Caco-2 (cell line): ENCODE results near the gene MNAT1. TPM values are rescaled to one million over a fixed set of nuclear protein-coding genes. Genes with fewer than 3 reads are reported as not detected.

Source experiments
- BruUV-seq: library from RNA; stranded (reverse); fragments of 400-500 nt; replicated peaks from 2 replicates; lab custom pipeline; 2021; lab: Mats Ljungman, UMichigan
- CTCF ChIA-PET: fragments of 300-600 bp; sonication (Branson Sonifier 250); formaldehyde crosslinking; loops from one replicate; lab custom pipeline; 2022; ENCODE audit warnings: antibody characterized with exemption; lab: Charles Lee
- POLR2A ChIA-PET: fragments of 300-600 bp; sonication (Branson Sonifier 250); formaldehyde crosslinking; loops from one replicate; lab custom pipeline; 2022; ENCODE audit warnings: antibody characterized with exemption; lab: Charles Lee
- DNase-seq, 2 experiments: peaks; one replicate each; pipeline versions ENCODE4 v3.0.0 to v3.0.0-alpha.2; 2020 to 2022
- H3K27me3 ChIP-seq: replicated peaks from 2 replicates; pipeline ENCODE4 v1.6.0; 2011; ENCODE audit warnings: low read length; ENCODE audit not compliant: control insufficient read depth, insufficient read depth
- H3K36me3 ChIP-seq: 2 replicates; pipeline ENCODE4 v1.5.1; 2011; ENCODE audit warnings: low read length; ENCODE audit not compliant: control insufficient read depth, insufficient read depth
- H3K4me1 ChIP-seq: fragments of 250-450 bp; sonication (Bioruptor Pico); 2 replicates; pipeline ENCODE4 v1.5.1; 2020; ENCODE audit warnings: mild to moderate bottlenecking
- H3K4me3 ChIP-seq: 2 replicates; pipeline ENCODE4 v1.5.1; 2011; ENCODE audit warnings: low read depth, mild to moderate bottlenecking, control low read depth, low read length
- H3K9me3 ChIP-seq: fragments of 250-450 bp; sonication (Bioruptor Pico); 2 replicates; pipeline ENCODE4 v1.5.1; 2020; ENCODE audit warnings: mild to moderate bottlenecking, moderate library complexity
- H3K27ac Mint-ChIP-seq: one replicate; pipeline ENCODE4 v1.8.0; 2022; ENCODE audit warnings: mixed read lengths; ENCODE audit not compliant: unreplicated experiment
- H3K27me3 Mint-ChIP-seq: one replicate; pipeline ENCODE4 v1.8.0; 2022; ENCODE audit warnings: mixed read lengths; ENCODE audit not compliant: insufficient read depth, unreplicated experiment
- H3K36me3 Mint-ChIP-seq: one replicate; pipeline ENCODE4 v1.8.0; 2022; ENCODE audit warnings: mild to moderate bottlenecking, mixed read lengths; ENCODE audit not compliant: insufficient read depth, unreplicated experiment
- H3K4me1 Mint-ChIP-seq: one replicate; pipeline ENCODE4 v1.8.0; 2022; ENCODE audit warnings: low read depth, mixed read lengths; ENCODE audit not compliant: unreplicated experiment
- H3K4me3 Mint-ChIP-seq: one replicate; pipeline ENCODE4 v1.8.0; 2022; ENCODE audit warnings: mild to moderate bottlenecking, moderate library complexity, mixed read lengths; ENCODE audit not compliant: unreplicated experiment
- H3K9me3 Mint-ChIP-seq: one replicate; pipeline ENCODE4 v1.8.0; 2022; ENCODE audit warnings: mixed read lengths; ENCODE audit not compliant: unreplicated experiment
- intact Hi-C: fragments of 100-400 bp; cut with micrococcal nuclease; formaldehyde crosslinking; loops from one replicate; pipeline ENCODE4 v1.10.0; 2022; ENCODE audit not compliant: unreplicated experiment
- total RNA-seq: library from RNA; stranded (reverse); gene quantifications from 2 replicates; pipeline ENCODE4 v1.2.3, GENCODE V29; 2022
- TF ChIP-seq, protein P1 (sequence below), 2 experiments: fragments of 200-600 bp in 1 of 2; IDR thresholded peaks; 1 replicate in 1 of 2; 2 replicates in 1 of 2; pipeline versions ENCODE4 v1.5.1 to v1.8.0; 2011 to 2022; ENCODE audit warnings: antibody characterized with exemption in 1 of 2, control low read depth in 1 of 2, inconsistent platforms in 1 of 2, low read depth in 1 of 2, low read length in 1 of 2, mild to moderate bottlenecking in 1 of 2, moderate library complexity in 1 of 2; ENCODE audit not compliant: insufficient read depth in 1 of 2, severe bottlenecking in 1 of 2, unreplicated experiment in 1 of 2

MNAT1 gene
- total RNA-seq, 1 experiment from 2014 or later, result 36.4 TPM

DNA sequence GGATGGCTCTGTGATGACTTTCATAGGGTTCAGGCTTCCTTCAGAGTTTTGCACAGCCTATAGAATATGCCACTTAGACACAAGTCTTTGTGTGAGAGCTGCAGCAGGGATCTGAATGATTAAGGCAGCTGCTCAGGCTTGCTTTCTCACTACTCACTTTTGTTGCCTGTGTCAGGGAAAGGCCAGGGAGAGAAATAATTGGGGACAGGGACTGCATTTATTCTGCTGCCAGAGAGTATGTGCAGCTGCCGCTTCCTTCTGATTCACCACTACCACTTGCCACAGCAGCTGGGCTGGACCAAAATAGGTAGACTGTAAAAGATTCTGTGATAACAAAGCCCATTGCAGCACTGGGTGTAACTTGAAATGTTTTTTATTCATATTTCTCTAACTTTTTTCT, 196.7 kb downstream of the MNAT1 start:
- no peaks in the 10 kb centered on the region for H3K9me3 Mint-ChIP-seq
- H3K4me1 Mint-ChIP-seq, result peaks cover 7% of the 10 kb centered on the region
- ChIA-PET CTCF (no interaction called here), POLR2A (no interaction called here)
- no peaks in the 10 kb centered on the region for H3K27me3 Mint-ChIP-seq
- no peaks in the 10 kb centered on the region for H3K9me3 ChIP-seq
- DNase-seq, result no peak
- no peaks in the 10 kb centered on the region for H3K36me3 ChIP-seq
- no peak overlapping the region for H3K4me3 ChIP-seq
- TF ChIP-seq, protein P1, sequence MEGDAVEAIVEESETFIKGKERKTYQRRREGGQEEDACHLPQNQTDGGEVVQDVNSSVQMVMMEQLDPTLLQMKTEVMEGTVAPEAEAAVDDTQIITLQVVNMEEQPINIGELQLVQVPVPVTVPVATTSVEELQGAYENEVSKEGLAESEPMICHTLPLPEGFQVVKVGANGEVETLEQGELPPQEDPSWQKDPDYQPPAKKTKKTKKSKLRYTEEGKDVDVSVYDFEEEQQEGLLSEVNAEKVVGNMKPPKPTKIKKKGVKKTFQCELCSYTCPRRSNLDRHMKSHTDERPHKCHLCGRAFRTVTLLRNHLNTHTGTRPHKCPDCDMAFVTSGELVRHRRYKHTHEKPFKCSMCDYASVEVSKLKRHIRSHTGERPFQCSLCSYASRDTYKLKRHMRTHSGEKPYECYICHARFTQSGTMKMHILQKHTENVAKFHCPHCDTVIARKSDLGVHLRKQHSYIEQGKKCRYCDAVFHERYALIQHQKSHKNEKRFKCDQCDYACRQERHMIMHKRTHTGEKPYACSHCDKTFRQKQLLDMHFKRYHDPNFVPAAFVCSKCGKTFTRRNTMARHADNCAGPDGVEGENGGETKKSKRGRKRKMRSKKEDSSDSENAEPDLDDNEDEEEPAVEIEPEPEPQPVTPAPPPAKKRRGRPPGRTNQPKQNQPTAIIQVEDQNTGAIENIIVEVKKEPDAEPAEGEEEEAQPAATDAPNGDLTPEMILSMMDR (IDR thresholded peaks at IDR 0.05; ENCODE audit: insufficient read depth in 1 of 2, low read depth in 1 of 2, low read length in 1 of 2, severe bottlenecking in 1 of 2, unreplicated experiment in 1 of 2), result no peak
- BruUV-seq, result no TSS peak
- H3K4me3 Mint-ChIP-seq, result no peak overlapping the region
- intact Hi-C loops, result no loop called here
- H3K36me3 Mint-ChIP-seq, result no peaks in the 10 kb centered on the region
- H3K27me3 ChIP-seq, result no peaks in the 10 kb centered on the region
- H3K27ac Mint-ChIP-seq, result no peak overlapping the region
- H3K4me1 ChIP-seq, result no peaks in the 10 kb centered on the region

DNA sequence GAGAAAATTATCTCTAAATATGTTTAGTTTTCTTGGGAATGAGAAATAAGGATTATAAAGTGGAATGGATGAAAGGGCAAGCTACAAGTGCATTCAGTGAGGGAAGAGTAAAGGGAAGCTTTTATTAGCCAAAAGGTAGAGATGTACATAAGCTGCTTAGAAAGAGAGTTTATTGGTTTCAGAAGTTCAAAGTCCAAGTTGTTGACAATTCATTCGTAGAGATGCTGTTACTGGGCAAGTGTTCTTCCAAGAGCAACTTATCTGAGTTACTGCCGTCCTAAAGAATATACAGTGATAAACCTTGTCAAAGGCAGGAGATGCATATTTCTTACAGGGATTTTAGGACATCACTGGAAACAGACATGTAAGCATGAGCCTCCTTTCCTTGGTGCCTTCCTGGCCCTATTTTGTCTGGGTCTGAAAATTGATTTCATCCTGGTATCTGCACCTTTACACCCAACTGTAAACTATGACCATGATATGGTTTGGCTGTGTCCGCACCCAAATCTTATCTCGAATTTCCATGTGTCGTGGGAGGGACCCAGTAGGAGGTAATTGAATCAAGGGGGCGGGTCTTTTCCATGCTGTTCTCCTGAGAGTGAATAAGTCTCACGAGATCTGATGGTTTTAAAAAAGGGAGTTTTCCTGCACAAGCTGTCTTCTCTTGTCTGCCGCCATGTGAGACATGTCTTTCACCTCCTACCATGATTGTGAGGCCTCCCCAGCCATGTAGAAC, 199.5 kb downstream of the MNAT1 start:
- POLR2A ChIA-PET, result no interaction called here
- TF ChIP-seq, protein P1 (IDR thresholded peaks at IDR 0.05; ENCODE audit: insufficient read depth in 1 of 2, low read depth in 1 of 2, low read length in 1 of 2, severe bottlenecking in 1 of 2, unreplicated experiment in 1 of 2), result no peak
- H3K27me3 ChIP-seq, result no peaks in the 10 kb centered on the region
- H3K9me3 ChIP-seq, result no peaks in the 10 kb centered on the region
- CTCF ChIA-PET, result no interaction called here
- no peaks in the 10 kb centered on the region for H3K9me3 Mint-ChIP-seq
- H3K4me3 Mint-ChIP-seq, result no peak overlapping the region
- peak in 1 of 2 experiments; percentile 7 for DNase-seq
- peaks cover 7% of the 10 kb centered on the region for H3K4me1 Mint-ChIP-seq
- no peaks in the 10 kb centered on the region for H3K36me3 ChIP-seq
- H3K36me3 Mint-ChIP-seq, result no peaks in the 10 kb centered on the region
- no peaks in the 10 kb centered on the region for H3K4me1 ChIP-seq
- H3K27ac Mint-ChIP-seq, result no peak overlapping the region
- intact Hi-C loops, result no loop called here
- H3K27me3 Mint-ChIP-seq, result no peaks in the 10 kb centered on the region
- no peak overlapping the region for H3K4me3 ChIP-seq
- no TSS peak for BruUV-seq

DNA sequence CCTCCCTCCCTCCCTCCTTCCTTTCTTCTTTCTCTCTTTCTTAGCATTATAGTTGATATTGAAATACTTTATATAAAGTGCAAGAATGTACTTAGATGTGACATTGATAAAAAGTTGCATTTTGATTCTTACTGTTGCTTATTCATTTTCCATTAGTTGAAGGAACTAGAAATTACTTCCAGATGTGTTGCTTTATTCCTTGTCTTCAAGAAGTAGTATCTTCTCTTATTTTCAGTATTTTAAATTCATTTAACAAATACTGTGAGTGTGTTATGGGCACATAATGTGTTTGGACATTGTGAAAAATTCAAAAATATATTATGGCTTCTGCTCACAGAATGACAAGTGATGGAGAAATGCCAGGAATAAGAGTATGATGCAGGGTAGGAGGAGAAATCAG, 200.8 kb downstream of the MNAT1 start:
- H3K36me3 Mint-ChIP-seq, result no peaks in the 10 kb centered on the region
- Histone ChIP-seq H3K4me3 (no peak overlapping the region), H3K36me3 (no peaks in the 10 kb centered on the region), H3K27me3 (no peaks in the 10 kb centered on the region), H3K4me1 (no peaks in the 10 kb centered on the region), H3K9me3 (no peaks in the 10 kb centered on the region)
- peaks cover 7% of the 10 kb centered on the region for H3K4me1 Mint-ChIP-seq
- no TSS peak for BruUV-seq
- H3K27ac Mint-ChIP-seq, result no peak overlapping the region
- H3K4me3 Mint-ChIP-seq, result no peak overlapping the region
- TF ChIP-seq, protein P1 (IDR thresholded peaks at IDR 0.05; ENCODE audit: insufficient read depth in 1 of 2, low read depth in 1 of 2, low read length in 1 of 2, severe bottlenecking in 1 of 2, unreplicated experiment in 1 of 2), result no peak
- ChIA-PET POLR2A (no interaction called here), CTCF (no interaction called here)
- no peaks in the 10 kb centered on the region for H3K9me3 Mint-ChIP-seq
- H3K27me3 Mint-ChIP-seq, result no peaks in the 10 kb centered on the region
- intact Hi-C loops, result no loop called here
- DNase-seq, result no peak
